CD14-positive monocyte (primary cell): ENCODE measurements around the gene KIAA0586. TPM values are rescaled to one million over a fixed set of nuclear protein-coding genes. Genes with fewer than 3 reads are reported as not detected.
"Not testable (repeated sequence)": the region's sequence is repeated elsewhere in the genome, so short reads cannot be mapped to it uniquely, and the experiment has no call there.

Source experiments
- DNase-seq, 3 donors: peaks; one replicate each; pipeline ENCODE4 v3.0.0-alpha.2; 2011 to 2022
- H2AFZ ChIP-seq: 2 replicates; pipeline ENCODE4 v1.6.0; 2012; ENCODE audit warnings: mild to moderate bottlenecking, low read depth, low read length, inconsistent platforms; ENCODE audit not compliant: insufficient read depth, poor library complexity, severe bottlenecking
- H3K27ac ChIP-seq, 2 donors: 1 replicate in 1 of 2; 2 replicates in 1 of 2; pipeline ENCODE4 v1.5.1; 2012 to 2013; ENCODE audit warnings: low read length in 2 of 2, control low read depth in 1 of 2, inconsistent platforms in 1 of 2, low read depth in 1 of 2, mild to moderate bottlenecking in 1 of 2
- H3K27me3 ChIP-seq, 2 donors: one replicate each; pipeline versions ENCODE4 v1.6.0 to v1.6.1; 2011 to 2013; ENCODE audit warnings: low read length in 2 of 2; ENCODE audit not compliant: control insufficient read depth in 2 of 2, insufficient read depth in 2 of 2
- H3K36me3 ChIP-seq, 2 donors: replicated peaks in 1 of 2; 1 replicate in 1 of 2; 2 replicates in 1 of 2; pipeline versions ENCODE4 v1.5.1 to v1.6.1; 2012 to 2013; ENCODE audit warnings: low read length in 2 of 2, control low read depth in 1 of 2, inconsistent platforms in 1 of 2, mild to moderate bottlenecking in 1 of 2; ENCODE audit not compliant: insufficient read depth in 2 of 2, control insufficient read depth in 1 of 2
- H3K4me1 ChIP-seq, 2 donors: 1 replicate in 1 of 2; 2 replicates in 1 of 2; pipeline versions ENCODE4 v1.5.1 to v1.6.1; 2012 to 2013; ENCODE audit warnings: low read length in 2 of 2, control low read depth in 1 of 2, inconsistent platforms in 1 of 2, mild to moderate bottlenecking in 1 of 2, moderate library complexity in 1 of 2; ENCODE audit not compliant: insufficient read depth in 2 of 2, control insufficient read depth in 1 of 2
- H3K4me2 ChIP-seq: replicated peaks from 2 replicates; pipeline ENCODE3; 2012; ENCODE audit warnings: low read length, moderate library complexity, mild to moderate bottlenecking; ENCODE audit not compliant: poor library complexity, severe bottlenecking; ENCODE audit errors: extremely low read depth
- H3K4me3 ChIP-seq, 3 experiments: fragments of 200-600 bp in 1 of 3; sonication (generic) in 1 of 3; replicated peaks in 1 of 3; 1 replicate in 2 of 3; 2 replicates in 1 of 3; pipeline ENCODE4 v1.5.1; 2011 to 2013; ENCODE audit warnings: low read length in 3 of 3, mild to moderate bottlenecking in 3 of 3, control low read depth in 2 of 3, low read depth in 2 of 3, inconsistent platforms in 1 of 3, moderate library complexity in 1 of 3
- H3K79me2 ChIP-seq: 2 replicates; pipeline ENCODE4 v1.6.0; 2012; ENCODE audit warnings: mild to moderate bottlenecking, control low read depth, inconsistent platforms, low read length, moderate library complexity; ENCODE audit not compliant: insufficient read depth
- H3K9ac ChIP-seq: 2 replicates; pipeline ENCODE4 v1.6.0; 2017; ENCODE audit warnings: low read length, mild to moderate bottlenecking; ENCODE audit not compliant: insufficient read depth, poor library complexity, severe bottlenecking
- H3K9me3 ChIP-seq, 2 donors: replicated peaks in 1 of 2; 1 replicate in 1 of 2; 2 replicates in 1 of 2; pipeline versions ENCODE4 v1.5.1 to v1.6.1; 2012 to 2013; ENCODE audit warnings: low read length in 2 of 2, control low read depth in 1 of 2; ENCODE audit not compliant: control insufficient read depth in 1 of 2, insufficient read depth in 1 of 2
- H4K20me1 ChIP-seq: 2 replicates; pipeline ENCODE4 v1.6.0; 2012; ENCODE audit warnings: mild to moderate bottlenecking, low read length, control low read depth, moderate library complexity; ENCODE audit not compliant: insufficient read depth
- H3K27ac Mint-ChIP-seq, 7 donors: one replicate each; pipeline ENCODE4 v1.8.0; 2020; ENCODE audit warnings: mild to moderate bottlenecking in 7 of 7, mixed read lengths in 7 of 7, moderate library complexity in 6 of 7, inconsistent platforms in 2 of 7
- H3K27me3 Mint-ChIP-seq, 3 donors: one replicate each; pipeline ENCODE4 v1.8.0; 2021 to 2022; ENCODE audit warnings: low read depth in 3 of 3, mild to moderate bottlenecking in 3 of 3, mixed read lengths in 3 of 3, moderate library complexity in 3 of 3, inconsistent platforms in 1 of 3
- H3K36me3 Mint-ChIP-seq, 2 donors: one replicate each; pipeline ENCODE4 v1.8.0; 2020; ENCODE audit warnings: mixed read lengths in 2 of 2, inconsistent platforms in 1 of 2, mild to moderate bottlenecking in 1 of 2
- H3K4me1 Mint-ChIP-seq: one replicate; pipeline ENCODE4 v1.8.0; 2020; ENCODE audit warnings: mild to moderate bottlenecking, mixed read lengths
- H3K4me3 Mint-ChIP-seq, 2 donors: one replicate each; pipeline ENCODE4 v1.8.0; 2020; ENCODE audit warnings: mild to moderate bottlenecking in 2 of 2, mixed read lengths in 2 of 2, moderate library complexity in 1 of 2
- H3K9me3 Mint-ChIP-seq, 7 donors: one replicate each; pipeline ENCODE4 v1.8.0; 2020 to 2022; ENCODE audit warnings: mixed read lengths in 7 of 7, mild to moderate bottlenecking in 6 of 7, moderate library complexity in 6 of 7, inconsistent platforms in 2 of 7
- CTCF ChIP-seq: fragments of 200-600 bp; IDR thresholded peaks from one replicate; pipeline ENCODE4 v1.8.0; 2022; ENCODE audit warnings: antibody characterized with exemption, mild to moderate bottlenecking
- WGBS: methylation state at CpG from one replicate; pipeline ENCODE4 v1.1.5; 2013; ENCODE audit warnings: missing lambda C conversion rate; ENCODE audit not compliant: insufficient coverage; 5-methylcytosine and 5-hydroxymethylcytosine counted together
- intact Hi-C, 2 donors: fragments of 100-400 bp; cut with micrococcal nuclease; formaldehyde crosslinking; loops; one replicate each; pipeline versions ENCODE4 v1.15.0 to v1.15.1; 2023
- polyA plus RNA-seq, 3 donors: library from polyadenylated mRNA; depleted of rRNA in 1 of 3; unstranded in 2 of 3; stranded (reverse) in 1 of 3; fragments of 300-500 nt in 2 of 3; fragments of >200 nt in 1 of 3; fragmentation: Illumina TruSeq in 2 of 3; gene quantifications; 1 replicate in 2 of 3; 2 replicates in 1 of 3; pipeline ENCODE4 v1.2.3, GENCODE V29; 2012 to 2021

The KIAA0586 gene
- polyA plus RNA-seq, 3 donors, result 3.4 to 7.5 (median 4.4) TPM

GRCh38 chr14:58477653-58478052, 50.1 kb downstream of the KIAA0586 start:
- H3K9me3 Mint-ChIP-seq, result no peaks in the 10 kb centered on the region
- TF ChIP-seq CTCF, result no peak
- Histone ChIP-seq H4K20me1 (no peaks in the 10 kb centered on the region), H3K9ac (no peak overlapping the region), H3K27me3 (no peaks in the 10 kb centered on the region), H3K79me2 (no peaks in the 10 kb centered on the region), H3K4me3 (no peak overlapping the region), H3K36me3 (peaks cover 10 to 31% of the 10 kb centered on the region in 2 donors), H3K4me1 (peaks cover 0 to 2% of the 10 kb centered on the region in 2 donors), H3K4me2 (no peak overlapping the region), H2AFZ (no peak overlapping the region), H3K27ac (no peak overlapping the region), H3K9me3 (no peaks in the 10 kb centered on the region)
- DNase-seq, result no peak
- peaks cover 35 to 45% of the 10 kb centered on the region in 2 donors for H3K36me3 Mint-ChIP-seq
- 50% methylated on average over 1 of the region's 2 CpGs for WGBS
- H3K4me3 Mint-ChIP-seq, result no peak overlapping the region
- peaks cover 10% of the 10 kb centered on the region for H3K4me1 Mint-ChIP-seq
- peak overlapping the region in 5 of 7 donors; percentile 3 to 60 (median 43) for H3K27ac Mint-ChIP-seq
- no peaks in the 10 kb centered on the region for H3K27me3 Mint-ChIP-seq
- intact Hi-C loops, result no loop called here

DNA sequence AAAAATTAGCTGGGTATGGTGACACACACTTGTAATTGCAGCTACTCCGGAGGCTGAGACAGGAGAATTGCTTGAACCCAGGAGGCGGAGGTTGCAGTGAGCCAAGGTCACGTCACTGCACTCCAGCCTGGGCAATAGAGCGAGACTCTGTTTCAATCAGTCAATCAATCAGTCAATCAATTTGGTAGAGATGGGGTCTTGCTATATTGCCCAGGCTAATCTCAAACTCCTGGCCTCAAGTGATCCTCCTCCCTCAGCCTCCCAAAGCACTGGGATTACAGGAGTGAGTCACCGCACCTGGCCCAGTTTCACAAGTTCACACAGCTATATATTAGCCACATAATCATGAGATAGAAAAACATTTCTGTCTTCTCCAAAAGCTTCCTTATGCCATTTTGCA, 50.8 kb downstream of the KIAA0586 start:
- WGBS, result 100% methylated on average over 2 of the region's 5 CpGs
- H3K4me3 ChIP-seq, H3K9ac ChIP-seq, H3K4me1 Mint-ChIP-seq, H3K27me3 ChIP-seq, H3K9me3 ChIP-seq, intact Hi-C loops, H3K27ac ChIP-seq, H2AFZ ChIP-seq, H3K4me1 ChIP-seq, H3K27me3 Mint-ChIP-seq, H3K4me3 Mint-ChIP-seq, H3K79me2 ChIP-seq, H3K4me2 ChIP-seq, DNase-seq, H4K20me1 ChIP-seq, H3K9me3 Mint-ChIP-seq: not testable (repeated sequence)
- H3K36me3 ChIP-seq, result peaks cover 10 to 38% of the 10 kb centered on the region in 2 donors
- H3K36me3 Mint-ChIP-seq, result peaks cover 39 to 49% of the 10 kb centered on the region in 2 donors
- peak overlapping the region in 1 of 7 donors; percentile 37 for H3K27ac Mint-ChIP-seq
